OCI-LY3 (cell line): Measurements from ENCODE around the gene LARGE1.

Source experiments
- H2AFZ ChIP-seq: fragments of 200-600, 300-600 bp; shearing (Covaris generic); 2 replicates; pipeline ENCODE4 v1.6.0; 2014; ENCODE audit warnings: antibody characterized with exemption, low read depth, low read length
- H3K27ac ChIP-seq: fragments of 200-600, 300-600 bp; sonication (generic); 2 replicates; pipeline ENCODE4 v1.5.1; 2014; ENCODE audit warnings: mild to moderate bottlenecking, low read length, moderate library complexity, mixed read lengths
- H3K27me3 ChIP-seq: fragments of 200-600, 300-600 bp; sonication (generic); 2 replicates; pipeline ENCODE4 v1.6.1; 2014; ENCODE audit warnings: low read depth, low read length, mixed read lengths
- H3K36me3 ChIP-seq: fragments of 200-600, 300-600 bp; sonication (generic); replicated peaks from 2 replicates; pipeline ENCODE3; 2014; ENCODE audit warnings: low read depth, low read length, mixed read lengths
- H3K4me1 ChIP-seq: fragments of 300-600, 200-600 bp; sonication (generic); 2 replicates; pipeline ENCODE4 v1.6.1; 2014; ENCODE audit warnings: low read length, mixed read lengths
- H3K4me2 ChIP-seq: fragments of 200-600, 300-600 bp; sonication (generic); 2 replicates; pipeline ENCODE4 v1.6.1; 2014; ENCODE audit warnings: low read length, mixed read lengths
- H3K4me3 ChIP-seq: fragments of 300-600, 200-600 bp; sonication (generic); 2 replicates; pipeline ENCODE4 v1.5.1; 2014; ENCODE audit warnings: antibody characterized with exemption, mild to moderate bottlenecking, low read length, moderate library complexity
- H3K79me2 ChIP-seq: fragments of 300-600, 200-600 bp; shearing (Covaris generic); 2 replicates; pipeline ENCODE4 v1.6.1; 2014; ENCODE audit warnings: mild to moderate bottlenecking, low read length, mixed read lengths
- H3K9ac ChIP-seq: fragments of 300-600, 200-600 bp; shearing (Covaris generic); 2 replicates; pipeline ENCODE4 v1.6.0; 2014; ENCODE audit warnings: mild to moderate bottlenecking, low read length, moderate library complexity
- H3K9me3 ChIP-seq: fragments of 200-600, 300-600 bp; shearing (Covaris generic); 2 replicates; pipeline ENCODE4 v1.6.1; 2014; ENCODE audit warnings: low read length, mixed read lengths; ENCODE audit not compliant: insufficient read depth
- H4K20me1 ChIP-seq: fragments of 200-600, 300-600 bp; sonication (generic); 2 replicates; pipeline ENCODE4 v1.6.1; 2016; ENCODE audit warnings: low read length, mixed read lengths; ENCODE audit not compliant: insufficient read depth
- CTCF ChIP-seq: fragments of 200-600, 300-600 bp; sonication (generic); IDR thresholded peaks from 2 replicates; pipeline ENCODE4 v1.5.1; 2014; ENCODE audit warnings: antibody characterized with exemption, low read length, low read depth
- EZH2phosphoT487 ChIP-seq: fragments of 200-600 bp; shearing (Covaris generic); IDR thresholded peaks from 2 replicates; pipeline ENCODE4 v1.6.1; 2018; ENCODE audit warnings: antibody characterized with exemption, mixed run types, low read depth

The LARGE1 gene

GRCh38 chr22:33362702-33363101 lies 557.6 kb downstream of the LARGE1 start:
- TF ChIP-seq CTCF: no peak
- TF ChIP-seq EZH2phosphoT487: no peak
- Histone ChIP-seq H4K20me1 (no peaks in the 10 kb centered on the region), H3K4me2 (no peak overlapping the region), H3K9me3 (no peaks in the 10 kb centered on the region), H2AFZ (no peak overlapping the region), H3K4me1 (0 out of 2 replicates have a peak, but pooled peaks cover 3% of the 10 kb centered on the region), H3K36me3 (no peaks in the 10 kb centered on the region), H3K79me2 (no peaks in the 10 kb centered on the region), H3K9ac (no peak overlapping the region), H3K27me3 (no peaks in the 10 kb centered on the region), H3K27ac (no peak overlapping the region), H3K4me3 (no peak overlapping the region)

- Histone ChIP-seq H3K27ac (no peak overlapping the region), H2AFZ (no peak overlapping the region), H4K20me1 (no peaks in the 10 kb centered on the region), H3K36me3 (no peaks in the 10 kb centered on the region), H3K9ac (no peak overlapping the region), H3K79me2 (no peaks in the 10 kb centered on the region), H3K4me2 (no peak overlapping the region), H3K4me1 (0 out of 2 replicates have a peak, but pooled peaks cover 3% of the 10 kb centered on the region), H3K9me3 (no peaks in the 10 kb centered on the region), H3K27me3 (no peaks in the 10 kb centered on the region), H3K4me3 (no peak overlapping the region)
- TF ChIP-seq CTCF: no peak
- TF ChIP-seq EZH2phosphoT487: no peak
Observed at GRCh38 chr22:33361581-33361980, 558.7 kb downstream of the LARGE1 start.

GRCh38 chr22:33357981-33358399 lies 562.3 kb downstream of the LARGE1 start:
- H3K9me3 ChIP-seq: no peaks in the 10 kb centered on the region
- no peak overlapping the region for H3K27ac ChIP-seq
- no peak overlapping the region for H2AFZ ChIP-seq
- H3K4me2 ChIP-seq: no peak overlapping the region
- H3K9ac ChIP-seq: no peak overlapping the region
- H3K27me3 ChIP-seq: no peaks in the 10 kb centered on the region
- no peaks in the 10 kb centered on the region for H4K20me1 ChIP-seq
- no peaks in the 10 kb centered on the region for H3K36me3 ChIP-seq
- H3K79me2 ChIP-seq: no peaks in the 10 kb centered on the region
- H3K4me1 ChIP-seq: 0 out of 2 replicates have a peak, but pooled peaks cover 3% of the 10 kb centered on the region
- TF ChIP-seq EZH2phosphoT487 (no peak), CTCF (no peak)
- H3K4me3 ChIP-seq: no peak overlapping the region

- H3K36me3 ChIP-seq: no peaks in the 10 kb centered on the region
- H3K4me3 ChIP-seq: no peak overlapping the region
- no peak overlapping the region for H2AFZ ChIP-seq
- no peaks in the 10 kb centered on the region for H3K9me3 ChIP-seq
- no peaks in the 10 kb centered on the region for H3K79me2 ChIP-seq
- no peaks in the 10 kb centered on the region for H3K4me1 ChIP-seq
- H4K20me1 ChIP-seq: no peaks in the 10 kb centered on the region
- no peak overlapping the region for H3K27ac ChIP-seq
- H3K4me2 ChIP-seq: no peak overlapping the region
- no peak overlapping the region for H3K9ac ChIP-seq
- TF ChIP-seq CTCF: no peak
- no peak for TF ChIP-seq EZH2phosphoT487
- no peaks in the 10 kb centered on the region for H3K27me3 ChIP-seq
Observed at GRCh38 chr22:33354928-33355327, 565.3 kb downstream of the LARGE1 start.
